ENCODE results near the gene ZFYVE19. TPM values are rescaled to one million over a fixed set of nuclear protein-coding genes. Genes with fewer than 3 reads are reported as not detected.

ZFYVE19 gene
- total RNA-seq, 4 donors from 2014 or later: 13.3 to 25.5 (median 19.7) TPM

DNA sequence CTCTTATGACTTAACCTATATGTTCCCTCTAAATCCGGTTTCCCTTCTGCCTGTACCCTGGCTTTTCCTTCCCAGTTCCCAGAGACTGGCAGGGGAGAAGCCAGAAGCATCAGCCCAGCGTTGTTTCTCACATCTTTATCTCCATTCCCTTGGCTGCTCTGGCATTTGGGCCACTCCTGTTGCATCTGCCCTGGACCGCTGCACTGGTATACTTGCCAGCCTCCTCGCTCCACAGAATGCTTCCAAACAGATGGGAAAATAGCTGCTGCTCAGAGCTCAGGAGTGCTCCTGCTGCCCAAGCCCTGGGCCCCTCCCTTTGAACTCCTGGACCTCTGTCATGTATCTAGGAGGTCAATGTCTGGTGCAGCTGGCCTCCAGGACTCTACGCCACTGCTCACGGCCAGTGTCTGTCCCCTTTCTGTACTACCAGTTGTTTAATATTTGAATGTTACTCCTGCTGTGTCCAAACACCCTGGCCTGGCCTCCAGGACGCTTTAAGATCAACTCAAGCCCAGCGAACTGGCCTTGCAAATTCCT lies 43.8 kb downstream of the ZFYVE19 start:
- WGBS, 2 donors (ENCODE audit: low coverage in 1 of 2): 65 to 100% methylated on average over 3 to 7 of the region's 8 CpGs
- no peak for TF ChIP-seq POLR2AphosphoS5 (IDR thresholded peaks at IDR 0.05)
- no peak for TF ChIP-seq EP300 (IDR thresholded peaks at IDR 0.05)
- no peak for TF ChIP-seq POLR2A (IDR thresholded peaks at IDR 0.05)
- TF ChIP-seq, protein P1, sequence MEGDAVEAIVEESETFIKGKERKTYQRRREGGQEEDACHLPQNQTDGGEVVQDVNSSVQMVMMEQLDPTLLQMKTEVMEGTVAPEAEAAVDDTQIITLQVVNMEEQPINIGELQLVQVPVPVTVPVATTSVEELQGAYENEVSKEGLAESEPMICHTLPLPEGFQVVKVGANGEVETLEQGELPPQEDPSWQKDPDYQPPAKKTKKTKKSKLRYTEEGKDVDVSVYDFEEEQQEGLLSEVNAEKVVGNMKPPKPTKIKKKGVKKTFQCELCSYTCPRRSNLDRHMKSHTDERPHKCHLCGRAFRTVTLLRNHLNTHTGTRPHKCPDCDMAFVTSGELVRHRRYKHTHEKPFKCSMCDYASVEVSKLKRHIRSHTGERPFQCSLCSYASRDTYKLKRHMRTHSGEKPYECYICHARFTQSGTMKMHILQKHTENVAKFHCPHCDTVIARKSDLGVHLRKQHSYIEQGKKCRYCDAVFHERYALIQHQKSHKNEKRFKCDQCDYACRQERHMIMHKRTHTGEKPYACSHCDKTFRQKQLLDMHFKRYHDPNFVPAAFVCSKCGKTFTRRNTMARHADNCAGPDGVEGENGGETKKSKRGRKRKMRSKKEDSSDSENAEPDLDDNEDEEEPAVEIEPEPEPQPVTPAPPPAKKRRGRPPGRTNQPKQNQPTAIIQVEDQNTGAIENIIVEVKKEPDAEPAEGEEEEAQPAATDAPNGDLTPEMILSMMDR (IDR thresholded peaks at IDR 0.05): no peak

GRCh38 chr15:40852529-40852928 lies 45.6 kb downstream of the ZFYVE19 start:
- no peak for ATAC-seq
- Histone ChIP-seq H3K27me3 (peaks cover 22% of the 10 kb centered on the region), H3K4me3 (no peak overlapping the region), H3K9me3 (no peaks in the 10 kb centered on the region), H3K36me3 (no peaks in the 10 kb centered on the region), H3K4me1 (peaks cover 0 to 4% (median 0%) of the 10 kb centered on the region in 3 donors), H3K27ac (no peak overlapping the region)
- WGBS, 2 donors (ENCODE audit: low coverage in 1 of 2): 84 to 100% methylated on average over 2 to 5 of the region's 5 CpGs
- no peak for TF ChIP-seq POLR2AphosphoS5 (IDR thresholded peaks at IDR 0.05)

More for the DNA sequence above, 43.8 kb downstream of the ZFYVE19 start:
- Histone ChIP-seq H3K27ac (no peak overlapping the region), H3K9me3 (no peaks in the 10 kb centered on the region), H3K4me1 (no peaks in the 10 kb centered on the region), H3K4me3 (no peak overlapping the region), H3K36me3 (no peaks in the 10 kb centered on the region), H3K27me3 (peaks cover 31% of the 10 kb centered on the region)
- ATAC-seq: no peak

DNA sequence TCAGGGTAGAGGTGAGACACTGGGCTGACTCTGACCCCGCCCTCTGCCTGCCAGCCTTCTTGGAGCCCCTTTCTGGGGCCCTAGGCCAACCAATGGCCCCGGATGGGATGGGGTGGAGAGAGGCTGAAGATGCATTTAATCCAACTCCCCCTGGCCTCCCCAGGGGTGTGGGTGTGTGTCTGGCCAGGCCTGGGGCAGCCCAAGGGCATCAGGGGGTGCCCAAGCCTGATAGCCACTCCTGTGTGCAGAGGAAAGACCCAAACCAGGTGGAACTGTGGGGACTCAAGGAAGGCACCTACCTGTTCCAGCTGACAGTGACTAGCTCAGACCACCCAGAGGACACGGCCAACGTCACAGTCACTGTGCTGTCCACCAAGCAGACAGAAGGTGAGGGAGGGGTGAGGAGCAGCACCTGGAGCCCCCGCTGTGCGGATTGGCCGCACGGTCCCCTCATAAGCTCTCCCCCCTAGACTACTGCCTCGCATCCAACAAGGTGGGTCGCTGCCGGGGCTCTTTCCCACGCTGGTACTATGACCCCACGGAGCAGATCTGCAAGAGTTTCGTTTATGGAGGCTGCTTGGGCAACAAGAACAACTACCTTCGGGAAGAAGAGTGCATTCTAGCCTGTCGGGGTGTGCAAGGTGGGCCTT lies 46.5 kb downstream of the ZFYVE19 start:
- 88% methylated on average over 8 of the region's 16 CpGs; no CpG with 5 or more reads in 1 of the 2 donors for WGBS, 2 donors (ENCODE audit: low coverage in 1 of 2)
- H3K27ac ChIP-seq: no peak overlapping the region
- peaks cover 25% of the 10 kb centered on the region for H3K27me3 ChIP-seq
- TF ChIP-seq POLR2A (IDR thresholded peaks at IDR 0.05): no peak
- TF ChIP-seq POLR2AphosphoS5 (IDR thresholded peaks at IDR 0.05): no peak
- no peak for TF ChIP-seq EP300 (IDR thresholded peaks at IDR 0.05)
- TF ChIP-seq, protein P1 (IDR thresholded peaks at IDR 0.05): no peak
- H3K4me3 ChIP-seq: no peak overlapping the region
- H3K36me3 ChIP-seq: no peaks in the 10 kb centered on the region
- H3K9me3 ChIP-seq: no peaks in the 10 kb centered on the region
- no peak for ATAC-seq
- peaks cover 0 to 9% (median 0%) of the 10 kb centered on the region in 3 donors for H3K4me1 ChIP-seq

DNA sequence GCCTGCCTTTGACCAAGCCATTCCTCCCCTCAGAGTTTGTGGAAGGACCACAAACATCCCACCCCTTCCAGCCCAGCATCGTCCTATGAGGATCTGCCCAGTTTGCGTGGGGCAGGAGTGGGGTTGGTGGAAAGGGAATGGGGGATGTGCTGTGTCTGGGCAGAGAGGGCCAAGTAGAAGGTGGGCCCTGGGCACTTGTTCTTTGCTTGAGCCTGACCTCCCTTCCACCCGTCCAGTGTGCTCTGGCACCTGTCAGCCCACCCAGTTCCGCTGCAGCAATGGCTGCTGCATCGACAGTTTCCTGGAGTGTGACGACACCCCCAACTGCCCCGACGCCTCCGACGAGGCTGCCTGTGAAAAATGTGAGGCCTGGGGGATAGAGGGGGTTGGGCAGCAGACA lies 47.3 kb downstream of the ZFYVE19 start:
- 60% methylated on average over 1 of the region's 10 CpGs; no CpG with 5 or more reads in 1 of the 2 donors for WGBS, 2 donors (ENCODE audit: low coverage in 1 of 2)
- no peak for TF ChIP-seq EP300 (IDR thresholded peaks at IDR 0.05)
- TF ChIP-seq POLR2AphosphoS5 (IDR thresholded peaks at IDR 0.05): no peak
- TF ChIP-seq POLR2A (IDR thresholded peaks at IDR 0.05): no peak
- TF ChIP-seq, protein P1 (IDR thresholded peaks at IDR 0.05): no peak
- Histone ChIP-seq H3K9me3 (no peaks in the 10 kb centered on the region), H3K27me3 (peaks cover 33% of the 10 kb centered on the region), H3K36me3 (no peaks in the 10 kb centered on the region), H3K27ac (no peak overlapping the region), H3K4me1 (peaks cover 0 to 9% (median 0%) of the 10 kb centered on the region in 3 donors), H3K4me3 (no peak overlapping the region)
- ATAC-seq: no peak

DNA sequence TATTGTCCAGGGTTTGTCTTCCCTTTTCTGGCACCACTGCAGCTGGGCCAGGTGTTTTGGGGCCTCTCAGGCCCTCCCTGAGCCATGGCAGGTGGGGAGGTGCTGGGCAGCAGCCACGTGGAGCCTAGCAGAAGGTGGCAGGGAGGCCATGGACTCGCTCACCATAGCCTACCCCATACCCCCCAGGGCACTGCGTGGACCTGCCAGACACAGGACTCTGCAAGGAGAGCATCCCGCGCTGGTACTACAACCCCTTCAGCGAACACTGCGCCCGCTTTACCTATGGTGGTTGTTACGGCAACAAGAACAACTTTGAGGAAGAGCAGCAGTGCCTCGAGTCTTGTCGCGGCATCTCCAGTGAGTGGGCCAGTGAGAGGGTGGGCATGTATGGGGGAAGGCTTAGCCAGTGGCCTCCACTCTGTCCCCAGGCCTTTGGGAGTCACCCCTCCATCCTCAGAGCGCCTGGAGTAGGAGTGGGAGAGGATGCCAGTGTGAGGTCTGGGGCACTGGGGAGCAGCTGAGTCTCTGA lies 48.9 kb downstream of the ZFYVE19 start:
- TF ChIP-seq, protein P1 (IDR thresholded peaks at IDR 0.05): no peak
- no peak for TF ChIP-seq POLR2AphosphoS5 (IDR thresholded peaks at IDR 0.05)
- no peak for TF ChIP-seq EP300 (IDR thresholded peaks at IDR 0.05)
- TF ChIP-seq POLR2A (IDR thresholded peaks at IDR 0.05): no peak
- H3K36me3 ChIP-seq: no peaks in the 10 kb centered on the region
- no peak overlapping the region for H3K4me3 ChIP-seq
- no peak overlapping the region for H3K27ac ChIP-seq
- ATAC-seq: no peak
- H3K9me3 ChIP-seq: no peaks in the 10 kb centered on the region
- 14 to 83% methylated on average over 1 of the region's 13 CpGs for WGBS, 2 donors (ENCODE audit: low coverage in 1 of 2)
- peaks cover 0 to 9% (median 0%) of the 10 kb centered on the region in 3 donors for H3K4me1 ChIP-seq
- H3K27me3 ChIP-seq: peaks cover 43% of the 10 kb centered on the region
